ENCODE results near the gene HSD17B12. TPM values are rescaled to one million over a fixed set of nuclear protein-coding genes. Genes with fewer than 3 reads are reported as not detected.

HSD17B12 gene
- total and polyA plus RNA-seq, 9 donors = 27.7 to 95.7 (median 57.3) TPM

- intact Hi-C loops (cut with DNase I) = no loop called here
- Histone ChIP-seq H3K36me3 (no peaks in the 10 kb centered on the region), H3K27ac (no peak overlapping the region), H3K9me3 (no peaks in the 10 kb centered on the region), H3K4me1 (ENCODE audit: insufficient read depth) (peaks cover 5% of the 10 kb centered on the region), H3K27me3 (no peaks in the 10 kb centered on the region), H3K4me3 (no peak overlapping the region)
- no peak for DNase-seq
- TF ChIP-seq CTCF (IDR thresholded peaks at IDR 0.05) (no peak), EP300 (IDR thresholded peaks at IDR 0.05) (no peak), POLR2A (IDR thresholded peaks at IDR 0.05) (no peak)
These were observed 56.7 kb downstream of the HSD17B12 start for GRCh38 chr11:43737201-43737590.

GRCh38 chr11:43738600-43739409, 58.3 kb downstream of the HSD17B12 start:
- Histone ChIP-seq H3K27me3 (no peaks in the 10 kb centered on the region), H3K36me3 (no peaks in the 10 kb centered on the region), H3K27ac (no peak overlapping the region), H3K9me3 (no peaks in the 10 kb centered on the region), H3K4me1 (ENCODE audit: insufficient read depth) (peaks cover 5% of the 10 kb centered on the region), H3K4me3 (no peak overlapping the region)
- no peak for TF ChIP-seq EP300 (IDR thresholded peaks at IDR 0.05)
- TF ChIP-seq CTCF (IDR thresholded peaks at IDR 0.05) = no peak
- peak in 1 of 5 donors; percentile 14 for DNase-seq
- intact Hi-C loops (cut with DNase I) = no loop called here
- 19 to 24% (median 24%) methylated on average over 6 of the region's 6 CpGs for WGBS, 3 donors

- intact Hi-C loops (cut with DNase I) = no loop called here
- no peak overlapping the region for H3K27ac ChIP-seq
- H3K4me1 ChIP-seq (ENCODE audit: insufficient read depth) = no peaks in the 10 kb centered on the region
- H3K4me3 ChIP-seq = no peak overlapping the region
- no peaks in the 10 kb centered on the region for H3K36me3 ChIP-seq
- no peaks in the 10 kb centered on the region for H3K27me3 ChIP-seq
- 89 to 96% (median 89%) methylated on average over 3 of the region's 3 CpGs for WGBS, 3 donors
- H3K9me3 ChIP-seq = no peaks in the 10 kb centered on the region
- no peak for DNase-seq
- TF ChIP-seq EP300 (IDR thresholded peaks at IDR 0.05) (no peak), CTCF (IDR thresholded peaks at IDR 0.05) (no peak), POLR2A (IDR thresholded peaks at IDR 0.05) (no peak)
These were observed 66.1 kb downstream of the HSD17B12 start for GRCh38 chr11:43746670-43747069.

DNA sequence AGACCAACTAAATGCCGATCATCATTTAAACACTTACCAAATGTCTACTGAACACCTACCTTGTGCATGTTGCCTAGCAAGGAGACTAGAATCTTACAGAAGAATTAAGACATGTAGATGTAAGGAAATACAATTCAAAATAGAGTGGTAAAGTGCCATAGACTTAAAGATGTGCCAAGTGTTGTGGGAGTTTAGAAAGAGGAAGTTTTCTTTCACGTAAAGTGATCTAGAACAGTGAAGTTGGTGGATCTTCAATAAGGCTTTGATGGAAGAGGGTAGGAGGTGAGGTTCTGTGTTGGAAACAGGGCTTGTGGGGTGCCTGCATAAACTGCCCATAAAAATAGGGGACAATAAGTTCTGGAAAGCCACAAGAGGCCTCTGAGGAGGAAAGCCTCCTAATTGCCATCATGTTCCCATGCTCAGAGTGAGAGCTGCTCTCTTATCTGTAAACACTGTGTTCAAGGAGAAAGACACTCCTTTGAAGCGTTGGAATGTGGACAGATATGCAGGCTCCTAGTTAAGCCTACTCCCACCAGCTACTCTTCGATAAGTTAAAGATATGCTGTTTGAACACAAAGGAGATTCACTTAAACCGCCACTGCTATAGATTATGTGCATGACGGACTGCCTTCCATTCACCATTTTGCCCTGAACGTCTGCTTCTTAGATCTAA, 66.7 kb downstream of the HSD17B12 start:
- intact Hi-C loops (cut with DNase I) = no loop called here
- no peak for DNase-seq
- 62 to 65% (median 62%) methylated on average over 7 of the region's 7 CpGs for WGBS, 3 donors
- H3K4me1 ChIP-seq (ENCODE audit: insufficient read depth) = no peaks in the 10 kb centered on the region
- H3K36me3 ChIP-seq = no peaks in the 10 kb centered on the region
- no peak overlapping the region for H3K27ac ChIP-seq
- no peak for TF ChIP-seq CTCF (IDR thresholded peaks at IDR 0.05)
- no peak for TF ChIP-seq EP300 (IDR thresholded peaks at IDR 0.05)
- TF ChIP-seq POLR2A (IDR thresholded peaks at IDR 0.05) = no peak
- no peak overlapping the region for H3K4me3 ChIP-seq
- H3K27me3 ChIP-seq = no peaks in the 10 kb centered on the region
- H3K9me3 ChIP-seq = no peaks in the 10 kb centered on the region

Data from ovary (tissue), 9 donors.